Body of pancreas (tissue), 4 donors: Measurements from ENCODE around the gene ACVR1B. TPM values are rescaled to one million over a fixed set of nuclear protein-coding genes. Genes with fewer than 3 reads are reported as not detected.

Experiments used
- ATAC-seq: fragments of 150-250 bp; one replicate; pipeline ENCODE4 v1.9.1; 2016
- DNase-seq, 4 donors: peaks; one replicate each; pipeline ENCODE4 v3.0.0-alpha.2; 2019
- H3K27ac ChIP-seq, 4 donors: fragments of 200-600 bp; sonication (generic); 1 replicate in 3 of 4; 2 replicates in 1 of 4; pipeline versions ENCODE4 v1.5.1 to v1.6.1; 2016 to 2019; ENCODE audit warnings: mild to moderate bottlenecking in 1 of 4, mixed read lengths in 1 of 4, moderate library complexity in 1 of 4
- H3K27me3 ChIP-seq, 2 donors: fragments of 200-600 bp; sonication (generic); one replicate each; pipeline ENCODE4 v1.6.0; 2016; ENCODE audit warnings: mild to moderate bottlenecking in 1 of 2
- H3K36me3 ChIP-seq, 2 donors: fragments of 200-600 bp; sonication (generic); replicated peaks in 1 of 2; 2 replicates each; pipeline ENCODE4 v1.5.1; 2016; ENCODE audit warnings: low read depth in 2 of 2; ENCODE audit not compliant: insufficient read depth in 1 of 2
- H3K4me1 ChIP-seq: fragments of 200-600 bp; sonication (generic); one replicate; pipeline ENCODE4 v1.6.0; 2016
- H3K4me3 ChIP-seq, 2 donors: fragments of 200-600 bp; sonication (generic); 1 replicate in 1 of 2; 2 replicates in 1 of 2; pipeline ENCODE4 v1.5.1; 2016 to 2019
- H3K9me3 ChIP-seq, 3 donors: fragments of 200-600 bp; sonication (generic); 1 replicate in 2 of 3; 2 replicates in 1 of 3; pipeline ENCODE4 v1.5.1; 2016
- CTCF ChIP-seq, 7 experiments: fragments of 450-650 bp in 4 of 7; fragments of 200-600 bp in 3 of 7; sonication (generic) in 3 of 7; IDR thresholded peaks; one replicate each; pipeline ENCODE4 v1.5.1; 2016 to 2019; ENCODE audit warnings: antibody characterized with exemption in 7 of 7
- POLR2A ChIP-seq, 3 donors: fragments of 450-650 bp; IDR thresholded peaks; one replicate each; pipeline ENCODE4 v1.6.1; 2016; ENCODE audit warnings: antibody characterized with exemption in 3 of 3, mild to moderate bottlenecking in 2 of 3
- WGBS, 2 donors: methylation state at CpG; one replicate each; pipeline ENCODE4 v1.1.5; 2017; 5-methylcytosine and 5-hydroxymethylcytosine counted together
- intact Hi-C: fragments of 100-400 bp; cut with DNase I; formaldehyde crosslinking; loops from one replicate; pipeline ENCODE4 v1.15.1; 2023
- total RNA-seq, 2 donors: library from RNA; depleted of rRNA; stranded (reverse); fragments of >200 nt; gene quantifications; one replicate each; pipeline ENCODE4 v1.1.0, GENCODE V29; 2016

Gene ACVR1B
- total RNA-seq, 2 donors from 2014 or later: 19.8 to 21.8 TPM

- WGBS, 2 donors: 42 to 61% methylated on average over 4 of the region's 4 CpGs
- Histone ChIP-seq H3K27me3 (no peaks in the 10 kb centered on the region), H3K36me3 (peaks cover 0 to 3% of the 10 kb centered on the region in 2 donors), H3K9me3 (no peaks in the 10 kb centered on the region), H3K27ac (peak overlapping the region in 2 of 4 donors; percentile 61 to 69), H3K4me1 (peaks cover 79% of the 10 kb centered on the region), H3K4me3 (no peak overlapping the region)
- intact Hi-C loops: loop anchor here (5.0 kb wide), 1 partner anchor 50 kb away; no protein-coding TSS in a partner anchor
- no peak for DNase-seq
- TF ChIP-seq POLR2A (IDR thresholded peaks at IDR 0.05): no peak
- no peak for TF ChIP-seq CTCF (IDR thresholded peaks at IDR 0.05)
- no peak for ATAC-seq
Observed at GRCh38 chr12:51971679-51972421, 20.4 kb downstream of the ACVR1B start.

- DNase-seq: no peak
- Histone ChIP-seq H3K4me1 (peaks cover 85% of the 10 kb centered on the region), H3K36me3 (peaks cover 0 to 3% of the 10 kb centered on the region in 2 donors), H3K27me3 (no peaks in the 10 kb centered on the region), H3K4me3 (no peak overlapping the region), H3K27ac (peak overlapping the region in 2 of 4 donors; percentile 61 to 69), H3K9me3 (no peaks in the 10 kb centered on the region)
- intact Hi-C loops: loop anchor here (5.0 kb wide), 1 partner anchor 50 kb away; no protein-coding TSS in a partner anchor
- TF ChIP-seq POLR2A (IDR thresholded peaks at IDR 0.05): no peak
- TF ChIP-seq CTCF (IDR thresholded peaks at IDR 0.05): no peak
- ATAC-seq: no peak
- 10 to 29% methylated on average over 5 of the region's 5 CpGs for WGBS, 2 donors
Observed at GRCh38 chr12:51972422-51972812, 20.9 kb downstream of the ACVR1B start.

- H3K4me1 ChIP-seq: peaks cover 85% of the 10 kb centered on the region
- peaks cover 0 to 3% of the 10 kb centered on the region in 2 donors for H3K36me3 ChIP-seq
- H3K4me3 ChIP-seq: no peak overlapping the region
- ATAC-seq (no peak), DNase-seq (peak in 2 of 4 donors; percentile 44 to 62)
- 11 to 20% methylated on average over 9 of the region's 9 CpGs for WGBS, 2 donors
- no peaks in the 10 kb centered on the region for H3K9me3 ChIP-seq
- H3K27ac ChIP-seq: peak overlapping the region in 2 of 4 donors; percentile 61 to 69
- H3K27me3 ChIP-seq: no peaks in the 10 kb centered on the region
- intact Hi-C loops: loop anchor here (5.0 kb wide), 1 partner anchor 51 kb away; no protein-coding TSS in a partner anchor
- TF ChIP-seq POLR2A (IDR thresholded peaks at IDR 0.05): no peak
- no peak for TF ChIP-seq CTCF (IDR thresholded peaks at IDR 0.05)
Observed at GRCh38 chr12:51972849-51973273, 21.4 kb downstream of the ACVR1B start.

- ATAC-seq (no peak), DNase-seq (no peak)
- H3K4me3 ChIP-seq: no peak overlapping the region
- H3K27ac ChIP-seq: peak overlapping the region in 2 of 4 donors; percentile 61 to 69
- H3K4me1 ChIP-seq: peaks cover 88% of the 10 kb centered on the region
- WGBS, 2 donors: 52 to 60% methylated on average over 4 of the region's 4 CpGs
- no peaks in the 10 kb centered on the region for H3K9me3 ChIP-seq
- no peak for TF ChIP-seq POLR2A (IDR thresholded peaks at IDR 0.05)
- no peak for TF ChIP-seq CTCF (IDR thresholded peaks at IDR 0.05)
- H3K27me3 ChIP-seq: no peaks in the 10 kb centered on the region
- peaks cover 0 to 3% of the 10 kb centered on the region in 2 donors for H3K36me3 ChIP-seq
- intact Hi-C loops: loop anchor here (5.0 kb wide), 1 partner anchor 51 kb away; no protein-coding TSS in a partner anchor
Observed at GRCh38 chr12:51973560-51973959, 22.1 kb downstream of the ACVR1B start.
